ENCODE data around the gene DRD2. TPM values are rescaled to one million over a fixed set of nuclear protein-coding genes. Genes with fewer than 3 reads are reported as not detected.

Gene DRD2
- polyA plus RNA-seq, 3 donors: 0.07 to 0.15 TPM; not detected in 1

DNA sequence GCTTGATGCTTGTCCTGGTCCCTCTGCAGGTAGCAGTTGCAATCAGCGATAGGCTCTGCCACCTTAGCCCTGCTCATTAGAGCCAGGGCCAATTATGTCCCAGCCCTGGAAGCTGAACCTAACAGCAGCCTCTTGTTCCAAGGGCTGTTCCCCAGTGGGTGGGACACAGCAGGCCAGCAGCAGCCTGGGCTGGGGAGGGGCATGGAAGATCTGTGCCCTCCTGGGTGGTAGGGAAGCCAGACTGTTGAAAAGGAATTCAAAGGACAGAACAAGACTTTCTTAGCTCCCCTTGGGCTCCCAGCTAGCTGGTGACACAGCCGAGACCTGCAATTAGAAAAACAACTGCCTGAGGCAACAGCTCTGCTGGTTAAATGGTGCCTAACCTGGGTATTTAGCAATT lies 17.4 kb downstream of the DRD2 start:
- 36 to 51% (median 42%) methylated on average over 2 of the region's 2 CpGs for whole genome bisulfite sequencing, 3 donors
- no peak overlapping the region for H3K27ac ChIP-seq (ENCODE audit: low read depth, low read length)

GRCh38 chr11:113454455-113454854 lies 20.7 kb downstream of the DRD2 start:
- no peak overlapping the region for H3K27ac ChIP-seq (ENCODE audit: low read depth, low read length)
- WGBS, 3 donors: 39 to 65% (median 48%) methylated on average over 2 of the region's 2 CpGs

GRCh38 chr11:113449743-113450142 lies 25.5 kb downstream of the DRD2 start:
- no peak overlapping the region for H3K27ac ChIP-seq (ENCODE audit: low read depth, low read length)
- WGBS, 3 donors: 72 to 81% (median 78%) methylated on average over 6 of the region's 6 CpGs

- no peak overlapping the region for H3K27ac ChIP-seq (ENCODE audit: low read depth, low read length)
- 59 to 72% (median 63%) methylated on average over 5 of the region's 5 CpGs for WGBS, 3 donors
These were observed 26.9 kb downstream of the DRD2 start for GRCh38 chr11:113448316-113448677.

- H3K27ac ChIP-seq (ENCODE audit: low read depth, low read length): no peak overlapping the region
- WGBS, 3 donors: 63 to 73% (median 69%) methylated on average over 8 of the region's 8 CpGs
These were observed 27.4 kb downstream of the DRD2 start for GRCh38 chr11:113447621-113448315.

- H3K27ac ChIP-seq (ENCODE audit: low read depth, low read length): no peak overlapping the region
- 69 to 81% (median 74%) methylated on average over 6 of the region's 6 CpGs for WGBS, 3 donors
These were observed 28.3 kb downstream of the DRD2 start for GRCh38 chr11:113446938-113447337.

DNA sequence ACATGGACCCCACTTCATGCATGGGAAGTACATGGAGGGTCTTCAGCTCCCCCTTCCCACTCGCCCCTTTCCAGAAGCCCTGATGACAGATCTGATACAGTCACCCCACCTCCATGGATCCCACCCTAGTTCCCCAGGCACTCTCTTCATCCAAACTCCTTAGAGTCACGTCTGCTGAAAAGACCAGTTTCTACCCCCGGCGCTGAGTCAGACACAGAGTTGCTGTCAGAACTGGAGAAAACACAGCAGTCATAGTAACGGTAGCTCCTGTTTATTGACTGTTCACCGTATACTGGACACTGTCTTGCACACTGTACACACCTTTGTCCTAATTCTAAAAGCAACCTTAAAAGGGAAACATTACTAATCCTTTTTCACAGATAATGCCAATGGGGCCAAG lies 29.1 kb downstream of the DRD2 start:
- WGBS, 3 donors: 51 to 60% (median 58%) methylated on average over 6 of the region's 6 CpGs
- no peak overlapping the region for H3K27ac ChIP-seq (ENCODE audit: low read depth, low read length)

GRCh38 chr11:113444502-113445123 lies 30.6 kb downstream of the DRD2 start:
- 39 to 53% (median 42%) methylated on average over 7 of the region's 7 CpGs for WGBS, 3 donors

GRCh38 chr11:113440816-113441215 lies 34.4 kb downstream of the DRD2 start:
- 62 to 89% (median 77%) methylated on average over 2 of the region's 2 CpGs for WGBS, 3 donors

More at GRCh38 chr11:113444502-113445123, 30.6 kb downstream of the DRD2 start:
- H3K27ac ChIP-seq (ENCODE audit: low read depth, low read length): no peak overlapping the region

GRCh38 chr11:113436672-113437252 lies 38.4 kb downstream of the DRD2 start:
- WGBS, 3 donors: 59 to 71% (median 71%) methylated on average over 6 of the region's 6 CpGs

More at GRCh38 chr11:113440816-113441215, 34.4 kb downstream of the DRD2 start:
- H3K27ac ChIP-seq (ENCODE audit: low read depth, low read length): no peak overlapping the region

GRCh38 chr11:113435190-113435968 lies 39.8 kb downstream of the DRD2 start:
- H3K27ac ChIP-seq (ENCODE audit: low read depth, low read length): no peak overlapping the region
- 71 to 87% (median 87%) methylated on average over 8 of the region's 8 CpGs for WGBS, 3 donors

More at GRCh38 chr11:113436672-113437252, 38.4 kb downstream of the DRD2 start:
- no peak overlapping the region for H3K27ac ChIP-seq (ENCODE audit: low read depth, low read length)

GRCh38 chr11:113431746-113432145 lies 43.5 kb downstream of the DRD2 start:
- no peak overlapping the region for H3K27ac ChIP-seq (ENCODE audit: low read depth, low read length)
- 81 to 92% (median 89%) methylated on average over 4 of the region's 4 CpGs for WGBS, 3 donors

DNA sequence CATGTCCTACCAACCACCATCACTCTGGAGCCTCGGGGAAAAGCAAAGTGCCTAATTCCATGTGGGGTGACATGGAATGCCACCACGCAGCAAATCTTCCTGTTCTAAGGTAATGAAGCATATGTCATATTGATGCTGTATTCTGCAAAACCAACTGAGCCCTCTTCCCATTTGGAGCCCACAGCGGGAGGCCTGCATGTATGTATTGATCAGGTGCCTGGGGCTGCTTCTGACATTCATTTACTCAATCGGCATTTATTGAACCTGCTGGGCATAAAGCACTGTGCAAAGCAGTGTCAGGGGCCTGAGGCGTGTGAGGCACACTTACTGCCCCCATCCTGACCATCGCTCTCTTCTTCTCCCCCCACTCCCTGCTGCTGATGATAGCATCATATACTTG lies 48.5 kb downstream of the DRD2 start:
- H3K27ac ChIP-seq (ENCODE audit: low read depth, low read length): no peak overlapping the region
- 54 to 93% (median 90%) methylated on average over 6 of the region's 6 CpGs for WGBS, 3 donors

GRCh38 chr11:113420808-113421207 lies 54.4 kb downstream of the DRD2 start:
- no peak overlapping the region for H3K27ac ChIP-seq (ENCODE audit: low read depth, low read length)
- WGBS, 3 donors: 44 to 54% (median 49%) methylated on average over 2 of the region's 2 CpGs

DNA sequence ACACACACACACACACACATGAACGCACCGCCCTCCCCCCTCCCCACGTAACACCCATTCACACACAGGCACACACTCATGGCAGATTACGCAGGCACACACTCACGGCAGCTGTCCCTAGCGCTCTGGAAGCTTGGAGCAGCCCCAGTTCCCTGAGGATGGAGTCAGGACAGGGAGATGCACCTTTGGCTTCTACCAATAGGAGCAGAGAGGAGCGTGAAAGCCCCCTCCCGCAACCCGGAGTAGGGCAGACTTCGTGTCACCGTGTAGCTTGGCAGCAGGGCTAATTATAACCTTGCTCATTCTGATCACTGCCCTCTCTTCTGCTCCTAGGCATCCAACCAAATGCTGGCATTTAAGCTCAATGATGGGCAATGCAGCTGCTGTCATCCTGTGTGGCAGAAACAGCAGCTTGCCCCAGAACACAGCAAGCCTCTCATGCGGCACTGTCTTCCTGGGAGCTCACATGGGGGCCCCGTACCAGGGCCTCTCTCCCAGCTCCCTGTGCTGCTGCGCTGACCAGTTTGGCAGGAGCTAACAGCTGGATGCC lies 55.7 kb downstream of the DRD2 start:
- 59 to 78% (median 76%) methylated on average over 13 to 14 of the region's 14 CpGs for WGBS, 3 donors
- no peak overlapping the region for H3K27ac ChIP-seq (ENCODE audit: low read depth, low read length)

DNA sequence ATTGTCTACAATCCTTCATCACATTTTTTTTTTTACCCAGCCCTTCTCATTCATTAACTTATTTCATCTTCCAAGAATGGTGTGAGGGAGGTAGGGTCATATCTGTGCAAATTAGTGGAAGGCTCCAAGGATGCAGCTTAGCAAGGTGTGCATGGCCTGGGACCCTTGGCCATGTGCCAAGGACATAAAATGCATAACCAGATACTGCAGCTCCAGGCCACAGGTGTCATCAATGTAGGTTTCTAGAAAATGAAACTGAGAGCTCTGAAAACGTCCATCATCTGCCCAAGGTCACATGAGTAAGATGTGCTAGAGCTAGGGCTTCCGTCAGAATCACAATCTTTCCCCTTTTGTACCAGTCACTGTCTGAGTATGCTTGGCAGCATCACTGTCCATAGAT lies 57.8 kb downstream of the DRD2 start:
- WGBS, 3 donors: 44 to 68% (median 52%) methylated on average over 2 of the region's 2 CpGs
- H3K27ac ChIP-seq (ENCODE audit: low read depth, low read length): no peak overlapping the region

- 92 to 93% (median 92%) methylated on average over 16 of the region's 16 CpGs for WGBS, 3 donors
- no peak overlapping the region for H3K27ac ChIP-seq (ENCODE audit: low read depth, low read length)
These were observed 59.9 kb downstream of the DRD2 start for GRCh38 chr11:113415343-113415742.

DNA sequence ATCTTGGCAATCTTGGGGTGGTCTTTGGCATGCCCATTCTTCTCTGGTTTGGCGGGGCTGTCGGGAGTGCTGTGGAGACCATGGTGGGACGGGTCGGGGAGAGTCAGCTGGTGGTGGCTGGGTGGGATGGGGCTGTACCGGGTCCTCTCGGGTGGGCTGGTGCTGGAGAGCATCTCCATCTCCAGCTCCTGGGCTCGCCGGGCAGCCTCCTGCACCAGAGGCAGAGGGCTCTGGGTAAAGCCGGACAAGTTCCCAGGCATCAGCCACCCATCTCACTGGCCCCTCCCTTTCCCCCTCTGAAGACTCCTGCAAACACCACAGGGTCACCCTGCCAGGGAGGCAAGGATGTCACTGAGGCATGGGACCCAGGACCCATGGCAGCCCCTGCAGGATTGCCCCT lies 62.5 kb downstream of the DRD2 start:
- WGBS, 3 donors: 76 to 95% (median 82%) methylated on average over 9 of the region's 9 CpGs
- H3K27ac ChIP-seq (ENCODE audit: low read depth, low read length): no peak overlapping the region

DNA sequence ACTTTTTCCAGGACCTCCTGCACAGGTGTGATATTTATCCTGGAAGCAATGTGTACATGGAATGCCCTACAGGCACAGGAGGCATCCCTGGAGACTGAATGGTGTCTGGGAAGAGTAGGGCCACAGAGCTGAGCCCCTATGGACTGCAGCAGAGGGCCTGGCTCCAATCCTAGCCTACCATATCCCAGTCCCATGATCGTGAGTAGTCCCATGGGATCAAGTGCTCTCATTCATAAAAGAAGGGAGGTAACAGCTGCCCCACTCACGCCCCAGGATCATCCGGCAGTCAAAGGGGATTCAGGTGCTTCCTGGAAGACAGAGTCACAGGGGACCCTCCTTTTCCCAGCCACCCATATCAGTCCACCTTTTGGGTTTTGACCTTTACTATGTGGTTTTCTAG lies 63.7 kb downstream of the DRD2 start:
- WGBS, 3 donors: 64 to 72% (median 65%) methylated on average over 3 of the region's 3 CpGs
- H3K27ac ChIP-seq (ENCODE audit: low read depth, low read length): no peak overlapping the region
